HG02571 (cell line): ENCODE measurements around the gene CCDC201.
"Not testable (repeated sequence)": the region's sequence is repeated elsewhere in the genome, so short reads cannot be mapped to it uniquely, and the experiment has no call there.

Source experiments
- ATAC-seq: cut with Tn5 transposase; IDR thresholded peaks from one replicate; pipeline ENCODE4 v1.9.1; 2021; ENCODE audit warnings: mild to moderate bottlenecking, moderate library complexity; ENCODE audit not compliant: unreplicated experiment

Gene CCDC201

DNA sequence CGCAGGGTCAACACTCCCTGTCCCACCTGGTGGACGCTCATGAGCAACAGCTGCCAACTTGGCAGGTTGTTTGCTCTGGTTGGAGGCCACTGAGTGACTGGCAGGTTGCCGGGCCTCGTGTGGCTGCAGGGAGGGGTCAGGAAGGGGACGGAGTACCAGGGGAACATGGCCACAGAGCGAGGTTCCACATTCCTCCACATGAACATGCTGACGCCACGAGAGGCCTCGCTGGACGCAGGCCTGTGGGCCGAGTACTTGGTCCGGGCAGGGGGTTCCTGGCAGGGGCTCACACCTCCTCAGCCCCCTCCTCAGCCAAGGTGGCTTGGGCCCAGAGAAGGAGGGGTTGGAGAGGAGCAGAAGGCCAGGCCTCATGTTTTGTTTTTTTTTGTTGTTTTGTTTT, 54.1 kb downstream of the CCDC201 start:
- ATAC-seq = not testable (repeated sequence)

GRCh38 chr7:45817913-45818312, 55.0 kb downstream of the CCDC201 start:
- ATAC-seq = not testable (repeated sequence)

DNA sequence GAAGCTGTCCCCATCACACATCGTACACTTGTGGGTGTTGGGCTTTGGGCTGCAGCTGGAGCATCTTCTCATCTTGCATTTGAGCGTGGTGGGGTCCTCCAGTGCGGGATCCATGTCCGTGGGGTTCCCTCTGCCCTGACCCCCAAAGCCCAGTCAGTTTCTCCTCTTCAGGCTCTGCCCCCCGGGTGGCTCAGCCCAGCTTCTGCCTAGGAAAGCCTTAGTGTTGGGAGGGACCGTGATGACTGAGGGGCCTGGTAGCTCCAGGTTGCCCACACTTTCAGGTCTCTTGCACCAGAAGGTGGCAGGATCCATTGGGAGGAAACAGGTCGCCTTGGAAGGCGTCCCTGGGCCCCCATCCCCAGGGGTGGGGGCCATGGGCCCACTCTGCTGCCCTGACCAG, 55.9 kb downstream of the CCDC201 start:
- ATAC-seq = not testable (repeated sequence)

GRCh38 chr7:45814216-45815118, 58.4 kb downstream of the CCDC201 start:
- ATAC-seq = not testable (repeated sequence)

GRCh38 chr7:45813771-45814170, 59.1 kb downstream of the CCDC201 start:
- ATAC-seq = not testable (repeated sequence)

DNA sequence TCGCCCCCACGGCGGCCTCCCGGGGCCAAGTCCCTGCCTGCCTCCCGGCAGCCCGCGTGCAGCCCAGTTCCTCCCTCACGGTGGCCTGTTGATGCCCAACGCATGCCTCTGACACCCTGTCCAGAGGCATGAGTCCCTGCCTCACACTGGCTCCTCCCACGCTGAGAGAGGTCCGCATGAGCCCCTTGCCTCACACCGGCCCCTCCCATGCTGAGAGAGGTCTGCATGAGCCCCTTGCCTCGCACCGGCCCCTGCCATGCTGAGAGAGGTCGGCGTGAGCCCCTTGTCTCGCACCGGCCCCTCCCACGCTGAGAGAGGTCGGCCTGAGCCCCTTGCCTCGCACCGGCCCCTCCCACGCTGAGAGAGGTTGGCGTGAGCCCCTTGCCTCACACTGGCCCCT, 59.9 kb downstream of the CCDC201 start:
- ATAC-seq = no peak

- ATAC-seq = not testable (repeated sequence)
Observed at GRCh38 chr7:45811652-45812234, 61.1 kb downstream of the CCDC201 start.

DNA sequence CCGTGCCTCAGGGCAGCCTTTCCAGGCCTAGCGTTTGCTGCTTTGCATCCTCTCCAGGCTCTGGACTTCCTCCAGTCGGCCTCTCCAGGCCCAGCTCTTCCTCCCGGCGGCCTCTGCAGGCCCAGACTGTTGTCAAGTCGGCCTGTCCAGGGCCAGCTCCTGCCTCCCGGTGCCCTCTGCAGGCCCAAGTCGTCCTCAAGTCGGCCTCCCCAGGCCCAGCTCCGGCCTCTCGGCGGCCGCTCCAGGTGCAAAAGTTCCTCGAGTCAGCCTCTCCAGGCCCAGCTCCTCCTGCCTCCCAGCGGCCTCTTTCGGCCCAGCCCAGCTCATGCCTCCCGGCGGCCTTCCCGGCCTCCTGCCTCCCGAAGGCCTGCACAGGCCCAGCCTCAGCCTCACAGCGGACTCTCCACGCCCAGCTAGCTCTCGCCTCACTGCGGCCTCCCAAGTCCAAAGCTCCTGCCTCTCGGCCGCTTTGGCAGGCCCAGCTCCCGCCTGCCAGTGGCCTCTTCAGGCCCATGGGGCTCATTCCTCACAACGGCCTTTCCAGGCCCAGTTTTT, 62.4 kb downstream of the CCDC201 start:
- ATAC-seq = not testable (repeated sequence)
